Ramos (cell line): ENCODE results near the gene INCENP.

ENCODE experiments used
- in situ Hi-C: fragments of 300-500 bp; cut with MboI; formaldehyde crosslinking; loops from one replicate; pipeline ENCODE4 v1.14.3; 2022; ENCODE audit warnings: low sequenced_read_pairs; ENCODE audit not compliant: unreplicated experiment

INCENP gene

GRCh38 chr11:62139526-62140303 is 15.9 kb downstream of the INCENP start:
- in situ Hi-C loops = no loop called here

GRCh38 chr11:62140304-62141110 is 16.7 kb downstream of the INCENP start:
- in situ Hi-C loops = no loop called here

- in situ Hi-C loops = no loop called here
Measured at GRCh38 chr11:62141111-62142042, 17.6 kb downstream of the INCENP start.

GRCh38 chr11:62142043-62142375 is 18.2 kb downstream of the INCENP start:
- in situ Hi-C loops = no loop called here

GRCh38 chr11:62142921-62143320 is 19.1 kb downstream of the INCENP start:
- in situ Hi-C loops = no loop called here

- in situ Hi-C loops = no loop called here
Measured at GRCh38 chr11:62143727-62144126, 19.9 kb downstream of the INCENP start.

- in situ Hi-C loops = no loop called here
Measured at GRCh38 chr11:62144641-62145255, 20.9 kb downstream of the INCENP start.

- in situ Hi-C loops = no loop called here
Measured at GRCh38 chr11:62145261-62145871, 21.6 kb downstream of the INCENP start.

GRCh38 chr11:62146476-62147200 is 22.8 kb downstream of the INCENP start:
- in situ Hi-C loops = no loop called here

- in situ Hi-C loops = no loop called here
Measured at GRCh38 chr11:62147545-62147944, 23.7 kb downstream of the INCENP start.

- in situ Hi-C loops = no loop called here
Measured at GRCh38 chr11:62148271-62148980, 24.6 kb downstream of the INCENP start.

- in situ Hi-C loops = no loop called here
Measured at GRCh38 chr11:62149986-62150886, 26.4 kb downstream of the INCENP start.

GRCh38 chr11:62150887-62151736 is 27.3 kb downstream of the INCENP start:
- in situ Hi-C loops = no loop called here

- in situ Hi-C loops = no loop called here
Measured at GRCh38 chr11:62151737-62152102, 27.9 kb downstream of the INCENP start.

GRCh38 chr11:62152245-62153086 is 28.7 kb downstream of the INCENP start:
- in situ Hi-C loops = no loop called here

- in situ Hi-C loops = no loop called here
Measured at GRCh38 chr11:62153087-62153395, 29.2 kb downstream of the INCENP start.
